Naive B cell (primary cell): ENCODE results near the gene ALCAM. TPM values are rescaled to one million over a fixed set of nuclear protein-coding genes. Genes with fewer than 3 reads are reported as not detected.

Experiments used
- ATAC-seq, 2 donors: fragments of 150-1000 bp; cut with Tn5 transposase; 2 replicates each; pipeline ENCODE4 v1.10.0; 2021; ENCODE audit warnings: low read depth in 2 of 2, mild to moderate bottlenecking in 2 of 2, moderate library complexity in 2 of 2
- DNase-seq: peaks from one replicate; pipeline ENCODE4 v3.0.0; 2022
- H3K27ac Mint-ChIP-seq, 6 donors: one replicate each; pipeline ENCODE4 v1.8.0; 2020 to 2022; ENCODE audit warnings: mild to moderate bottlenecking in 6 of 6, mixed read lengths in 6 of 6, moderate library complexity in 5 of 6, inconsistent platforms in 2 of 6
- H3K27me3 Mint-ChIP-seq, 3 donors: one replicate each; pipeline ENCODE4 v1.8.0; 2021 to 2022; ENCODE audit warnings: mixed read lengths in 3 of 3, mild to moderate bottlenecking in 1 of 3
- H3K36me3 Mint-ChIP-seq, 2 donors: one replicate each; pipeline ENCODE4 v1.8.0; 2020 to 2022; ENCODE audit warnings: mixed read lengths in 2 of 2, inconsistent platforms in 1 of 2, mild to moderate bottlenecking in 1 of 2
- H3K4me1 Mint-ChIP-seq, 3 donors: one replicate each; pipeline ENCODE4 v1.8.0; 2020 to 2022; ENCODE audit warnings: mixed read lengths in 3 of 3, inconsistent platforms in 1 of 3, mild to moderate bottlenecking in 1 of 3, moderate library complexity in 1 of 3
- H3K4me3 Mint-ChIP-seq, 8 donors: one replicate each; pipeline ENCODE4 v1.8.0; 2020 to 2022; ENCODE audit warnings: mild to moderate bottlenecking in 8 of 8, mixed read lengths in 8 of 8, moderate library complexity in 8 of 8, inconsistent platforms in 2 of 8
- H3K9me3 Mint-ChIP-seq, 7 donors: one replicate each; pipeline ENCODE4 v1.8.0; 2020 to 2022; ENCODE audit warnings: mixed read lengths in 7 of 7, mild to moderate bottlenecking in 5 of 7, inconsistent platforms in 2 of 7, moderate library complexity in 1 of 7
- polyA plus RNA-seq, 6 donors: library from polyadenylated mRNA; unstranded; fragments of 300-500 nt; fragmentation: Illumina TruSeq; gene quantifications; one replicate each; pipeline ENCODE4 v1.2.3, GENCODE V29; 2021; ENCODE audit warnings: low read depth in 6 of 6

The ALCAM gene
- polyA plus RNA-seq, 6 donors from 2014 or later: 14.1 to 22.5 (median 18.1) TPM

GRCh38 chr3:105466072-105466471 lies 99.4 kb downstream of the ALCAM start:
- no peaks in the 10 kb centered on the region for H3K27me3 Mint-ChIP-seq

GRCh38 chr3:105466495-105467404 lies 100.0 kb downstream of the ALCAM start:
- no peaks in the 10 kb centered on the region for H3K36me3 Mint-ChIP-seq
- H3K4me3 Mint-ChIP-seq: no peak overlapping the region
- H3K27me3 Mint-ChIP-seq: no peaks in the 10 kb centered on the region
- peak overlapping the region in 1 of 6 donors; percentile 41 for H3K27ac Mint-ChIP-seq
- DNase-seq: no peak
- H3K9me3 Mint-ChIP-seq: no peaks in the 10 kb centered on the region
- ATAC-seq: no peak
- H3K4me1 Mint-ChIP-seq: peaks cover 0 to 10% (median 0%) of the 10 kb centered on the region in 3 donors

More at GRCh38 chr3:105466072-105466471, 99.4 kb downstream of the ALCAM start:
- no peak for DNase-seq
- Mint-ChIP-seq H3K4me1 (peaks cover 0 to 9% (median 0%) of the 10 kb centered on the region in 3 donors), H3K9me3 (no peaks in the 10 kb centered on the region), H3K4me3 (no peak overlapping the region), H3K27ac (no peak overlapping the region), H3K36me3 (no peaks in the 10 kb centered on the region)
- ATAC-seq: no peak

GRCh38 chr3:105470851-105471250 lies 104.1 kb downstream of the ALCAM start:
- H3K9me3 Mint-ChIP-seq: peaks cover under 1 to 4% (median 2%) of the 10 kb centered on the region in 7 donors
- no peak overlapping the region for H3K4me3 Mint-ChIP-seq
- peaks cover 0 to 1% of the 10 kb centered on the region in 2 donors for H3K36me3 Mint-ChIP-seq
- DNase-seq: no peak
- no peak for ATAC-seq
- peaks cover 6 to 16% (median 10%) of the 10 kb centered on the region in 3 donors for H3K4me1 Mint-ChIP-seq
- H3K27ac Mint-ChIP-seq: no peak overlapping the region
- H3K27me3 Mint-ChIP-seq: no peaks in the 10 kb centered on the region

GRCh38 chr3:105473521-105474223 lies 107.0 kb downstream of the ALCAM start:
- Mint-ChIP-seq H3K9me3 (peaks cover 6 to 32% (median 26%) of the 10 kb centered on the region in 7 donors), H3K36me3 (peaks cover 16 to 28% of the 10 kb centered on the region in 2 donors), H3K27ac (peak overlapping the region in 3 of 6 donors; percentile 1 to 7 (median 2)), H3K4me1 (peaks cover 16 to 18% (median 18%) of the 10 kb centered on the region in 3 donors), H3K4me3 (no peak overlapping the region), H3K27me3 (no peaks in the 10 kb centered on the region)
- ATAC-seq (peak in 1 of 2 donors; percentile 37), DNase-seq (no peak)

- Mint-ChIP-seq H3K9me3 (peaks cover 6 to 30% (median 25%) of the 10 kb centered on the region in 7 donors), H3K27ac (no peak overlapping the region), H3K36me3 (peaks cover 16 to 27% of the 10 kb centered on the region in 2 donors), H3K27me3 (no peaks in the 10 kb centered on the region), H3K4me3 (no peak overlapping the region), H3K4me1 (peaks cover 6 to 13% (median 7%) of the 10 kb centered on the region in 3 donors)
- DNase-seq (no peak), ATAC-seq (no peak)
Measured at GRCh38 chr3:105480768-105481167, 114.1 kb downstream of the ALCAM start.

GRCh38 chr3:105483476-105483875 lies 116.8 kb downstream of the ALCAM start:
- no peak for ATAC-seq
- no peak overlapping the region for H3K4me3 Mint-ChIP-seq
- peaks cover 1 to 12% of the 10 kb centered on the region in 2 donors for H3K36me3 Mint-ChIP-seq
- peak overlapping the region in 1 of 6 donors; percentile 6 for H3K27ac Mint-ChIP-seq
- DNase-seq: no peak
- no peaks in the 10 kb centered on the region for H3K27me3 Mint-ChIP-seq
- no peaks in the 10 kb centered on the region for H3K4me1 Mint-ChIP-seq
- peaks cover 0 to 15% (median 8%) of the 10 kb centered on the region in 7 donors for H3K9me3 Mint-ChIP-seq

- ATAC-seq (no peak), DNase-seq (no peak)
- Mint-ChIP-seq H3K4me3 (no peak overlapping the region), H3K36me3 (peaks cover 27 to 29% of the 10 kb centered on the region in 2 donors), H3K9me3 (peaks cover 9 to 46% (median 30%) of the 10 kb centered on the region in 7 donors), H3K4me1 (peaks cover 0 to 6% (median 0%) of the 10 kb centered on the region in 3 donors), H3K27me3 (no peaks in the 10 kb centered on the region), H3K27ac (no peak overlapping the region)
Measured at GRCh38 chr3:105490045-105490444, 123.3 kb downstream of the ALCAM start.

GRCh38 chr3:105493305-105493892 lies 126.7 kb downstream of the ALCAM start:
- H3K27me3 Mint-ChIP-seq: no peaks in the 10 kb centered on the region
- H3K4me3 Mint-ChIP-seq: no peak overlapping the region

GRCh38 chr3:105495021-105495420 lies 128.3 kb downstream of the ALCAM start:
- no peaks in the 10 kb centered on the region for H3K27me3 Mint-ChIP-seq
- H3K36me3 Mint-ChIP-seq: peaks cover 10 to 20% of the 10 kb centered on the region in 2 donors
- H3K4me1 Mint-ChIP-seq: peaks cover 3 to 6% (median 6%) of the 10 kb centered on the region in 3 donors
- no peak overlapping the region for H3K4me3 Mint-ChIP-seq
- H3K27ac Mint-ChIP-seq: peak overlapping the region in 1 of 6 donors; percentile 5
- no peak for DNase-seq
- ATAC-seq: no peak
- H3K9me3 Mint-ChIP-seq: peaks cover 4 to 20% (median 12%) of the 10 kb centered on the region in 7 donors

More at GRCh38 chr3:105493305-105493892, 126.7 kb downstream of the ALCAM start:
- ATAC-seq (no peak), DNase-seq (no peak)
- Mint-ChIP-seq H3K36me3 (peaks cover 17 to 29% of the 10 kb centered on the region in 2 donors), H3K27ac (peak overlapping the region in 1 of 6 donors; percentile 6), H3K4me1 (peaks cover 0 to 6% (median 3%) of the 10 kb centered on the region in 3 donors), H3K9me3 (peaks cover 7 to 33% (median 21%) of the 10 kb centered on the region in 7 donors)

- Mint-ChIP-seq H3K4me1 (peaks cover 8 to 12% (median 10%) of the 10 kb centered on the region in 3 donors), H3K27ac (peak overlapping the region in 3 of 6 donors; percentile 24 to 38 (median 27)), H3K9me3 (peaks cover 2 to 6% (median 5%) of the 10 kb centered on the region in 7 donors), H3K36me3 (peaks cover 7 to 12% of the 10 kb centered on the region in 2 donors), H3K27me3 (no peaks in the 10 kb centered on the region), H3K4me3 (no peak overlapping the region)
- DNase-seq: no peak
- no peak for ATAC-seq
Measured at GRCh38 chr3:105496343-105496742, 129.6 kb downstream of the ALCAM start.

GRCh38 chr3:105497386-105497785 lies 130.7 kb downstream of the ALCAM start:
- Mint-ChIP-seq H3K9me3 (no peaks in the 10 kb centered on the region), H3K4me3 (no peak overlapping the region), H3K27me3 (no peaks in the 10 kb centered on the region), H3K27ac (no peak overlapping the region), H3K36me3 (peaks cover 0 to 5% of the 10 kb centered on the region in 2 donors), H3K4me1 (peaks cover 6 to 10% (median 8%) of the 10 kb centered on the region in 3 donors)
- DNase-seq (no peak), ATAC-seq (no peak)

- Mint-ChIP-seq H3K27ac (peak overlapping the region in 2 of 6 donors; percentile 31 to 69), H3K4me1 (peaks cover 11 to 19% (median 14%) of the 10 kb centered on the region in 3 donors), H3K4me3 (no peak overlapping the region)
Measured at GRCh38 chr3:105499961-105500360, 133.3 kb downstream of the ALCAM start.

GRCh38 chr3:105502333-105502732 lies 135.6 kb downstream of the ALCAM start:
- DNase-seq (no peak), ATAC-seq (no peak)
- Mint-ChIP-seq H3K36me3 (peaks cover 6 to 8% of the 10 kb centered on the region in 2 donors), H3K4me1 (peaks cover 15 to 23% (median 17%) of the 10 kb centered on the region in 3 donors), H3K27me3 (no peaks in the 10 kb centered on the region), H3K9me3 (peaks cover 0 to 5% (median 0%) of the 10 kb centered on the region in 7 donors), H3K4me3 (no peak overlapping the region), H3K27ac (no peak overlapping the region)

More at GRCh38 chr3:105499961-105500360, 133.3 kb downstream of the ALCAM start:
- Mint-ChIP-seq H3K9me3 (peaks cover 0 to 4% (median 0%) of the 10 kb centered on the region in 7 donors), H3K36me3 (peaks cover 3 to 6% of the 10 kb centered on the region in 2 donors), H3K27me3 (no peaks in the 10 kb centered on the region)
- no peak for DNase-seq
- ATAC-seq: no peak
